HG03439 (cell line): Measurements from ENCODE around the gene PIK3R4.

Experiments
- ATAC-seq: cut with Tn5 transposase; IDR thresholded peaks from one replicate; pipeline ENCODE4 v1.9.1; 2021; ENCODE audit warnings: mild to moderate bottlenecking, moderate library complexity; ENCODE audit not compliant: unreplicated experiment

The PIK3R4 gene

DNA sequence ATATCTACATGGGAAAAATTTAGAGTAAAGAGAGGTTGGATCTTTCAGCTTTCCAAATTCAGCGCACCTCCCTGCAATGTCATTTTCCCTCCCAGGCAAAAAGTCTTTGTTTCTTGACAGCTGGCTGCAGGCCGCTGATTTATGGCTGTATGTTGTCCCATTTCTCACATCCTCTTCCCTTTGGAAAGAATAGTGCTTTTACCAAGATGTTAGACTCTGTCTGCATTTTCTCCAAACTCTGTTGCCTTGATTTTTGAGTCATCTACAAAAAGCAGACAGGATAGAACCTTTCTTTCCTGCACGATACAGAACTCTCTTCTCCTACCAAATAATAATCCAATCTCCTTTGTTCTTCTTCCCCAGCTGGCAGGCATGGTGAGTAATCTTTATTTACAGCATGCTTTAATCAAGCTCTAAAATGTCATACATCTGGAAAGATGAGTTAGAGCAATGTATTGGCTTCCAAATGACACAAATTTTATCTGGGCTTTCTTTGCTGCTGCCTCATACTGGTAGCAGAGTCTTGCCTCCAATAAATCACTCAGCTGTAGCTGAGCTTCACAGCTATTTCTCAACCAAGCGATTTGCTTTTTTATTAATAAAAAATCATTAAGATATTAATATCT lies 101.9 kb downstream of the PIK3R4 start:
- no peak for ATAC-seq

- no peak for ATAC-seq
Observed at GRCh38 chr3:130640027-130640426, 106.6 kb downstream of the PIK3R4 start.

DNA sequence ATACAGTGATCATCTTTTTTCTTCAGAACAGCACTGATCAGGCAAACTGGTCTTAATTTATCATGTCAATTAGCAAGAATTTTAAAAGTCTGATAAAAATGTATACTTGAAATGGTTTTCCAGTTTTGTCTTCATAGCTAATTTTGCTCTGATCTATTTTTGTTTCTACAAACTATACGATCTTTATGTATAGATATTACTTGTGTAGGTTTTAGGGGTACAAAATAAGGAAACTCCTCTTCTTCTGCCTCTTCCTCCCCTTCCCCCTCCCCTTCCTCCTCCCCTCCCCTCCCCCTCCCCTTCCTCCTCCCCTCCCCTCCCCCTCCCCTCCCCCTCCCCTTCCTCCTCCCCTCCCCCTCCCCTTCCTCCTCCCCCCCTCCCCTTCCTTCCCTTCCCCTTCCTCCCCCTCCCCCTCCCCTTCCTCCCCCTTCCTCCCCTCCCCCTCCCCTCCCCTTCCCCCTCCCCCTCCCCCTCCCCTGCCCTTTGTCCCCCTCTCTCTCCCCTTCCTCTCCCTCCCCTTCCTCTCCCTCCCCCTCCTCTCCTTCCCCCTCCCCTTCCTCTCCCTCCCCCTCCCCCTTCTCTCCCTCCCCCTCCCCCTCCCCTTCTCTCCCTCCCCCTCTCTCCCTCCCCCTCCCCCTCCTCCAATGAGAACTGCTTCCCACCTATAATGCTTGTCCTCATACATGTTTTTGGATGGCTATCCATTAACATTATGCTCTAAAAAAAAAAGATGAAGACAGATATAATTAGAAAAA lies 110.0 kb downstream of the PIK3R4 start:
- ATAC-seq = no peak

DNA sequence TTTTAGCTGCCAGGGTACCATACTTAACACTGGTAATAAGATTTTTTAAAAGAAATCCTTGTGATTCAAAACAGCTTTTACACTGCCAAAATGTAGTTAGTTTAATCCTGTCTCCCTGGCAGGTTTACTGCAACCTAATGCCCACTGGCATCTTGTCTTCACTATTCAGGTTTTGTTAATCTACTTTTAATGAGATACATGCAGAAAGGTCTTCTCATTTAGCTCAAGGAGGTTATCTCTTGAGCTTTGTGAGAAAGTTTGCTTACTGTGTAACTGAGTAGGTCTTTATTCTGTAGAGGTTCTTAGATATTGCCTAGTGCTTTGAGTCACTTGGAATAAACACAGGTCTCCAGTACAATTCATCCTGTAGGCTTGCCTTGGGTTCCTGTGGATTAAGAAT lies 110.7 kb downstream of the PIK3R4 start:
- no peak for ATAC-seq

DNA sequence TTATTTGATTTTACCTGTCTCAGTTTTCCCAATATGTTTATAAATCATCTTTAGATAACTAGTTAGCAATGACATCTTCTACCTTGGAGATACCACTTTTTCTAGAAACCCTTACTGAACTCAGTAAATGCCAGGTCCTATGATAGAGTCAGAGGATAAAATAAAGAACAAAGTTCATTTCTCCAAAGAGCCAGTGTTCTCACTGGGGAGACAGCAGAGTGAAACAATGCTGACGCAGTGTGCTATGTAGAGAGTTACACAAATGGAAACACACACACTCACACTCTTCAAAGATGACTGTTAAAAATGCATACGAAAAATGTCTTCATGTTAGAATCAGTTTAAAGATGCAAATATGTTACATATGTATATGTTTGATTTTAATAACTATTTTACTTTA lies 111.3 kb downstream of the PIK3R4 start:
- ATAC-seq = no peak
